Loucy (cell line): ENCODE data around the gene CENPF.

Source experiments
- H2AFZ ChIP-seq: fragments of 200-600 bp; sonication (generic); 2 replicates; pipeline ENCODE4 v1.6.0; 2016; ENCODE audit warnings: antibody characterized with exemption, mild to moderate bottlenecking, low read length, moderate library complexity
- H3F3A ChIP-seq: fragments of 200-600 bp; 2 replicates; pipeline ENCODE4 v1.6.0; 2016; ENCODE audit warnings: antibody characterized with exemption, low read depth, mild to moderate bottlenecking
- H3K27me3 ChIP-seq: fragments of 200-600 bp; sonication (generic); 2 replicates; pipeline ENCODE4 v1.6.1; 2014; ENCODE audit warnings: low read length, mild to moderate bottlenecking; ENCODE audit not compliant: insufficient read depth, poor library complexity, severe bottlenecking
- H3K36me3 ChIP-seq: fragments of 200-600 bp; sonication (generic); 2 replicates; pipeline ENCODE4 v1.6.1; 2016; ENCODE audit warnings: low read length; ENCODE audit not compliant: insufficient read depth
- H3K4me1 ChIP-seq: fragments of 200-600 bp; sonication (generic); 2 replicates; pipeline ENCODE4 v1.5.1; 2014; ENCODE audit warnings: low read length, mild to moderate bottlenecking; ENCODE audit not compliant: insufficient read depth, poor library complexity, severe bottlenecking
- H3K4me2 ChIP-seq: fragments of 200-600 bp; sonication (generic); 2 replicates; pipeline ENCODE4 v1.6.0; 2014; ENCODE audit warnings: antibody characterized with exemption, low read length, low read depth, mild to moderate bottlenecking; ENCODE audit not compliant: poor library complexity, severe bottlenecking
- H3K4me3 ChIP-seq: fragments of 200-600 bp; sonication (generic); 2 replicates; pipeline ENCODE4 v1.5.1; 2014; ENCODE audit warnings: low read length, mild to moderate bottlenecking, mixed read lengths; ENCODE audit not compliant: poor library complexity, severe bottlenecking
- H3K79me2 ChIP-seq: fragments of 200-600 bp; sonication (generic); 2 replicates; pipeline ENCODE4 v1.6.1; 2014; ENCODE audit warnings: low read length; ENCODE audit not compliant: insufficient read depth
- H3K9ac ChIP-seq: fragments of 200-600 bp; sonication (generic); 2 replicates; pipeline ENCODE4 v1.6.0; 2014; ENCODE audit warnings: mild to moderate bottlenecking, low read depth, low read length, moderate library complexity; ENCODE audit not compliant: poor library complexity, severe bottlenecking
- H3K9me2 ChIP-seq: fragments of 200-600 bp; sonication (generic); replicated peaks from 2 replicates; pipeline ENCODE4 v1.6.1; 2016; ENCODE audit warnings: low read depth, low read length, mixed read lengths
- H3K9me3 ChIP-seq: fragments of 200-600 bp; sonication (generic); 2 replicates; pipeline ENCODE4 v1.6.1; 2014; ENCODE audit warnings: mild to moderate bottlenecking, antibody characterized with exemption, low read length, low read depth; ENCODE audit not compliant: insufficient read depth
- H4K20me1 ChIP-seq: fragments of 200-600 bp; sonication (generic); 2 replicates; pipeline ENCODE4 v1.6.0; 2014; ENCODE audit warnings: antibody characterized with exemption, low read length, mild to moderate bottlenecking; ENCODE audit not compliant: insufficient read depth, poor library complexity, severe bottlenecking
- CTCF ChIP-seq: fragments of 200-600 bp; sonication (generic); conservative IDR thresholded peaks from 2 replicates; pipeline ENCODE4 v1.5.1; 2014; ENCODE audit warnings: mild to moderate bottlenecking, antibody characterized with exemption, low read length
- EZH2phosphoT487 ChIP-seq: fragments of 200-600 bp; IDR thresholded peaks from 2 replicates; pipeline ENCODE4 v1.6.1; 2018; ENCODE audit warnings: antibody characterized with exemption, mild to moderate bottlenecking, moderate library complexity, borderline replicate concordance

The CENPF gene

GRCh38 chr1:214664651-214665433 lies 61.8 kb downstream of the CENPF start:
- H3K4me3 ChIP-seq, result no peak overlapping the region
- no peaks in the 10 kb centered on the region for H3F3A ChIP-seq
- H3K36me3 ChIP-seq, result peaks cover 99% of the 10 kb centered on the region
- H3K9me3 ChIP-seq, result no peaks in the 10 kb centered on the region
- H3K9ac ChIP-seq, result no peak overlapping the region
- H3K9me2 ChIP-seq, result no peaks in the 10 kb centered on the region
- peaks cover 16% of the 10 kb centered on the region for H3K79me2 ChIP-seq
- H3K4me2 ChIP-seq, result no peak overlapping the region
- no peaks in the 10 kb centered on the region for H3K4me1 ChIP-seq
- TF ChIP-seq CTCF (no peak), EZH2phosphoT487 (no peak)
- H4K20me1 ChIP-seq, result peaks cover 11% of the 10 kb centered on the region
- no peak overlapping the region for H2AFZ ChIP-seq
- H3K27me3 ChIP-seq, result no peaks in the 10 kb centered on the region

DNA sequence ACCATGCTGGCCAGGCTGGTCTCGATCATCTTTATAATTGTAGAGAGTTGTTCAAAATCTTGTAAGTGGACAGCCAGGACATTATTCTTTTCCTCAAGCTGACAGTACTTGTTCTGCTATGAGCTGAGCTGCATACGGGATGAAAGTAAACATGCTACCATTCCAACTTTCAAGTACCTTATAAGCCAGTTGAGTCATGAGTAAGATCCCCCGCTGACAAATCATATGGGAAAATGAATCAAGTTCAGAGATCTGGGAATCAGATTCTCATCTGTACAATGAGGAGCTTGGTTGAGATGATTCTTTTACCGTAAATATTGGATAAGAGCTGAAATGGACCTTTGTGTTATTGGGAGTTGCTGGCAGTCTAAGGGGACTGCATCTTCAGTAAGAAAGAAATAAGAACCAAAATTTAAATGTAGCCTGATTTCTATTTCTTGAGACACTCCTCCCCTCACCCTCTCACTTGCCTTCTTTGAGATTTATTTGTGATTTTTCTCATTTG lies 62.7 kb downstream of the CENPF start:
- Histone ChIP-seq H3K4me3 (no peak overlapping the region), H3K9ac (no peak overlapping the region), H3K4me2 (no peak overlapping the region), H3F3A (no peaks in the 10 kb centered on the region), H3K9me2 (no peaks in the 10 kb centered on the region), H3K36me3 (peaks cover 99% of the 10 kb centered on the region), H2AFZ (no peak overlapping the region), H3K4me1 (no peaks in the 10 kb centered on the region), H3K9me3 (no peaks in the 10 kb centered on the region), H3K27me3 (no peaks in the 10 kb centered on the region), H4K20me1 (peaks cover 9% of the 10 kb centered on the region), H3K79me2 (peaks cover 13% of the 10 kb centered on the region; the same call in 1 of the 2 replicates)
- TF ChIP-seq EZH2phosphoT487, result no peak
- TF ChIP-seq CTCF, result no peak

DNA sequence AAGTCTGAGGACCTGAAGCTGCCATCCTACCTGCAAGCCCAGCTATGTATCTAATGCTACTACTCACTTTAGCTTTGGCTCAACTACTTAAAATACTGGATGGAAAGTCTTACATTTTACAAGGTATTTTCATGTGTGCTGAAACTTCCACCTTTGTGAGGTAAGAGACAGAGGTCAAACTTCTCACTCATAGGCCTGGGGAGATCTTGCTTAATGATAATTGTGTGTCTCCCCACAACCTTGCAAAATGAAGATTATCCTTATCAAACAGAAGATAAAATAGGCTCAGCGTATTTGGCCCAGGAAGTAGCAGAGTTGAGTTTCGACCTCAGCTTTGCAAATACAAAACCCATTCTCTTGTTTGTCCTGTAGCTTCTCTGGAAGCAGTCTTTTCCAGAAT lies 63.7 kb downstream of the CENPF start:
- Histone ChIP-seq H3K4me2 (no peak overlapping the region), H3K79me2 (peaks cover 3% of the 10 kb centered on the region; the same call in 1 of the 2 replicates), H3K9ac (no peak overlapping the region), H4K20me1 (peaks cover 3% of the 10 kb centered on the region), H3K4me1 (no peaks in the 10 kb centered on the region), H3F3A (no peaks in the 10 kb centered on the region), H3K36me3 (peaks cover 97% of the 10 kb centered on the region), H3K4me3 (no peak overlapping the region), H3K9me2 (no peaks in the 10 kb centered on the region), H3K27me3 (no peaks in the 10 kb centered on the region), H2AFZ (no peak overlapping the region), H3K9me3 (no peaks in the 10 kb centered on the region)
- TF ChIP-seq EZH2phosphoT487 (no peak), CTCF (no peak)
